Measurements from ENCODE around the gene EME2.

DNA sequence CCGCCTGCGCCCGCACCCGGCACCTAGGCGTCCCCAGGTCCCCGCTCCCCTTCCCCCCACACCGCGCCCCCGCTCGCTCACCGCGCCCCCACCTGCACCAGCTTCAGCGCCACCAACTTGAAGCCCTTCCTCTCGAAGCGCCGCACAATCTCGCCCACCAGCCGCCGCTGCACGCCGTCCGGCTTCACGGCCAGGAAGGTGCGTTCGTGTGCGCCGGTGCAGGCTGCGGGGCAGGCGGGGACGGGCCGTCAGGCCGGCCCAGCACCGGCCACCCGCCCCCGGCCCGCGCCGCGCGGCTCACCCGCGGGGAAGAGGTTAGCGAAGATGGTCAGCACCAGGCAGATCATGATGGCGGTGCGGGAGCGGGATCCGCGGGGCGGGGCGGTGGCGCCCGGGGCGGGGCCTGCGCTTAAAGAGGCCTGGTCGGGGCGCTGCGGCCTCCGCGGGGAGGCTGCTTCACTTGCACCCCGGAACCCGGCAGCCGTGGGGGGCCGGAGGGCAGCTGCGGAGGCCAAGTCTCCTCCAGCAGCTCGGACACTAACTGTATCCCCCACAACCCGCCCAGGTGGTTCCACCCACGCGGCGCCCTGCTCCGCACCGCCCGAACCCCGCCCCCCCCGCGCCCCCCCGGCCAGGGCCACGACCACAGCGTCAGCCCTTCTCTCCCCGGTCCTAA lies 1.3 kb upstream of the EME2 start, which contains the start of gene NME3:
- TF ChIP-seq CTCF (IDR thresholded peaks at IDR 0.05) (no peak), POLR2A (IDR thresholded peaks at IDR 0.05) (peak in 1 of 4 donors; percentile 6)
